HepG2 (cell line): ENCODE data around the gene ABHD17A. TPM values are rescaled to one million over a fixed set of nuclear protein-coding genes. Genes with fewer than 3 reads are reported as not detected.

ENCODE experiments used
- ATAC-seq: fragments of 200-7000 bp; cut with Tn5 transposase; 3 replicates; pipeline ENCODE4 v1.9.1; 2020; ENCODE audit warnings: mild to moderate bottlenecking, moderate library complexity
- BruUV-seq: library from RNA; stranded (reverse); fragments of 400-500 nt; replicated peaks from 2 replicates; lab custom pipeline; 2021; lab: Mats Ljungman, UMichigan
- CTCF ChIA-PET: fragments of 300-600 bp; formaldehyde crosslinking; extraction: SDS; loops from one replicate; lab custom pipeline; 2021; ENCODE audit warnings: low total read pairs, inconsistent platforms, low intra/inter-chr PET ratio; lab: Yijun Ruan, JAX
- POLR2A ChIA-PET: fragments of 350-600 bp; sonication (Branson Sonifier 250); formaldehyde crosslinking; loops from one replicate; lab custom pipeline; 2020; ENCODE audit warnings: antibody characterized with exemption, inconsistent platforms; lab: Yijun Ruan, JAX
- DNase-seq: peaks from one replicate; pipeline ENCODE4 v3.0.0-alpha.2; 2015; ENCODE audit warnings: low spot score
- FAIRE-seq: peaks from 3 replicates; lab custom pipeline; 2011; peaks lifted over from hg19 to GRCh38; lab: Jason Lieb, UNC
- H2AFZ ChIP-seq: one replicate; pipeline ENCODE4 v1.6.1; 2011; ENCODE audit warnings: low read length, inconsistent platforms
- H3K27ac ChIP-seq: fragments of 300-600 bp; 3 replicates; pipeline ENCODE4 v1.8.0; 2011; ENCODE audit warnings: mixed run types, mild to moderate bottlenecking, mixed read lengths, low read length, inconsistent platforms; ENCODE audit not compliant: insufficient read depth; ENCODE audit errors: extremely low read length
- H3K27me3 ChIP-seq, 2 experiments: fragments of 200-600 bp in 1 of 2; 2 replicates in 1 of 2; 3 replicates in 1 of 2; pipeline versions ENCODE4 v1.6.0 to v1.8.0; 2011; ENCODE audit warnings: low read length in 2 of 2, mild to moderate bottlenecking in 2 of 2, moderate library complexity in 2 of 2, inconsistent platforms in 1 of 2; ENCODE audit not compliant: insufficient read depth in 2 of 2, control insufficient read depth in 1 of 2
- H3K36me3 ChIP-seq, 2 experiments: fragments of 200-600 bp in 1 of 2; replicated peaks in 1 of 2; 2 replicates in 1 of 2; 3 replicates in 1 of 2; pipeline versions ENCODE4 v1.5.1 to v1.8.0; 2011; ENCODE audit warnings: low read length in 2 of 2, inconsistent platforms in 1 of 2; ENCODE audit not compliant: insufficient read depth in 2 of 2, control insufficient read depth in 1 of 2
- H3K4me1 ChIP-seq: 2 replicates; pipeline ENCODE4 v1.5.1; 2012; ENCODE audit warnings: low read length, inconsistent platforms; ENCODE audit not compliant: insufficient read depth
- H3K4me2 ChIP-seq: 2 replicates; pipeline ENCODE4 v1.6.0; 2011; ENCODE audit warnings: low read depth, low read length, inconsistent platforms
- H3K4me3 ChIP-seq, 3 experiments: fragments of 200-600 bp in 1 of 3; sonication (generic), shearing (Covaris generic) in 1 of 3; replicated peaks in 1 of 3; 2 replicates each; pipeline ENCODE4 v1.5.1; 2011 to 2016; ENCODE audit warnings: low read length in 3 of 3, inconsistent platforms in 2 of 3, low read depth in 2 of 3, mild to moderate bottlenecking in 2 of 3, control low read depth in 1 of 3, mixed read lengths in 1 of 3; ENCODE audit not compliant: insufficient read depth in 1 of 3
- H3K79me2 ChIP-seq: one replicate; pipeline ENCODE4 v1.6.1; 2011; ENCODE audit warnings: low read length, inconsistent platforms; ENCODE audit not compliant: insufficient read depth
- H3K9ac ChIP-seq: 2 replicates; pipeline ENCODE4 v1.6.0; 2011; ENCODE audit warnings: mild to moderate bottlenecking, low read depth, low read length, inconsistent platforms; ENCODE audit not compliant: insufficient read depth
- H3K9me3 ChIP-seq: 2 replicates; pipeline ENCODE4 v1.5.1; 2012; ENCODE audit warnings: mild to moderate bottlenecking, low read length
- H4K20me1 ChIP-seq: 2 replicates; pipeline ENCODE4 v1.6.0; 2011; ENCODE audit warnings: inconsistent platforms, mild to moderate bottlenecking, low read length, moderate library complexity; ENCODE audit not compliant: insufficient read depth
- HMG20B ChIP-seq: conservative IDR thresholded peaks from 2 replicates; pipeline ENCODE4 v1.6.1; 2016; ENCODE audit warnings: missing genetic modification reagents, missing compliant biosample characterization
- MIXL1 ChIP-seq: IDR thresholded peaks from 2 replicates; pipeline ENCODE4 v1.6.1; 2016
- RBFOX2 ChIP-seq: fragments of 200-400 bp; formaldehyde crosslinking; IDR thresholded peaks from 2 replicates; pipeline ENCODE4 v1.6.1; 2017; ENCODE audit warnings: low read depth, mild to moderate bottlenecking, low read length
- WGBS: methylation state at CpG from one replicate; pipeline ENCODE4 v1.1.6; 2017; ENCODE audit warnings: low lambda C conversion rate; 5-methylcytosine and 5-hydroxymethylcytosine counted together
- in situ Hi-C: cut with HindIII; loops from 2 replicates; pipeline ENCODE4 v1.10.0; 2017; ENCODE audit warnings: low pct_unique_long_range_greater_than_20kb; ENCODE audit not compliant: extremely low pct_ligation_motif_present
- intact Hi-C: fragments of 100-400 bp; cut with micrococcal nuclease; formaldehyde crosslinking; loops from one replicate; pipeline ENCODE4 v1.10.0; 2022; ENCODE audit not compliant: unreplicated experiment
- polyA plus RNA-seq, 8 experiments: library from polyadenylated mRNA; depleted of rRNA in 3 of 8; stranded (reverse) in 7 of 8; unstranded in 1 of 8; fragments of >200 nt; fragmentation: Illumina TruSeq in 4 of 8; extraction: Trizol in 4 of 8; gene quantifications; 2 replicates each; pipeline versions ENCODE4 v1.2.1 to v1.2.3, GENCODE V29; 2011 to 2016; ENCODE audit warnings: low read depth in 4 of 8, missing spikeins in 1 of 8, mixed read lengths in 1 of 8; ENCODE audit not compliant: insufficient read depth in 1 of 8
- total RNA-seq, 5 experiments: library from RNA; depleted of rRNA; stranded (reverse); fragments of >200 nt; fragmentation: Illumina TruSeq; extraction: Trizol; gene quantifications; 2 replicates each; pipeline ENCODE4 v1.2.3, GENCODE V29; 2016; ENCODE audit warnings: low read depth in 1 of 5

The ABHD17A gene
- total and polyA plus RNA-seq, 2 of the 13 experiments (the other 11 are each of a cell fraction or from before 2014, with no cell fraction given): 27.7 to 40.8 TPM

GRCh38 chr19:1914826-1915341 is 29.6 kb upstream of the ABHD17A start:
- Histone ChIP-seq H3K9me3 (no peaks in the 10 kb centered on the region), H4K20me1 (no peaks in the 10 kb centered on the region), H3K79me2 (peaks cover 21% of the 10 kb centered on the region), H3K4me3 (no peak overlapping the region), H2AFZ (no peak overlapping the region), H3K27ac (no peak overlapping the region), H3K4me2 (no peak overlapping the region), H3K27me3 (no peaks in the 10 kb centered on the region; a peak in 1 of 5 replicates), H3K36me3 (peaks cover 14 to 39% of the 10 kb centered on the region in 2 experiments; a peak in 4 of 5 replicates), H3K4me1 (no peaks in the 10 kb centered on the region), H3K9ac (no peak overlapping the region)
- POLR2A ChIA-PET: no interaction called here
- no TSS peak for BruUV-seq
- CTCF ChIA-PET: no interaction called here
- intact Hi-C loops (no loop called here), in situ Hi-C loops (no loop called here)
- no peak for DNase-seq
- no peak for FAIRE-seq
- WGBS: 95% methylated on average over 11 of the region's 23 CpGs
- TF ChIP-seq HMG20B (CRISPR knock-in tag) (no peak), RBFOX2 (peak; percentile 39; the same call in 1 of the 2 replicates)
- no peak for ATAC-seq

- no peak for DNase-seq
- in situ Hi-C loops: no loop called here
- FAIRE-seq: no peak
- no peak overlapping the region for H2AFZ ChIP-seq
- no peak overlapping the region for H3K9ac ChIP-seq
- CTCF ChIA-PET: no interaction called here
- no peak overlapping the region for H3K4me3 ChIP-seq
- peaks cover 6% of the 10 kb centered on the region; the same call in 1 of the 2 replicates for H3K4me1 ChIP-seq
- H3K9me3 ChIP-seq: no peaks in the 10 kb centered on the region
- peaks cover 11 to 35% of the 10 kb centered on the region in 2 experiments; a peak in 4 of 5 replicates for H3K36me3 ChIP-seq
- POLR2A ChIA-PET: no interaction called here
- H3K4me2 ChIP-seq: no peak overlapping the region
- WGBS: 98% methylated on average over 17 of the region's 23 CpGs
- TF ChIP-seq RBFOX2: peak; percentile 39; the same call in 1 of the 2 replicates
- no peak for TF ChIP-seq MIXL1 (CRISPR knock-in tag)
- no peaks in the 10 kb centered on the region; a peak in 1 of 5 replicates for H3K27me3 ChIP-seq
- intact Hi-C loops: no loop called here
- BruUV-seq: no TSS peak
- peaks cover 30% of the 10 kb centered on the region for H3K79me2 ChIP-seq
- ATAC-seq: no peak
- no peak overlapping the region for H3K27ac ChIP-seq
- H4K20me1 ChIP-seq: no peaks in the 10 kb centered on the region
These were observed 28.7 kb upstream of the ABHD17A start for GRCh38 chr19:1913781-1914577.
